Measurements from ENCODE around the gene ARHGAP10.

ARHGAP10 gene

GRCh38 chr4:148097801-148098200, 365.9 kb downstream of the ARHGAP10 start:
- DNase-seq = no peak
- no peak for TF ChIP-seq POLR2A (IDR thresholded peaks at IDR 0.05; ENCODE audit: low read length)
- no peak for TF ChIP-seq GATA1 (IDR thresholded peaks at IDR 0.05; ENCODE audit: low read depth, low read length)

- DNase-seq = no peak
- TF ChIP-seq POLR2A (IDR thresholded peaks at IDR 0.05; ENCODE audit: low read length) (no peak), GATA1 (IDR thresholded peaks at IDR 0.05; ENCODE audit: low read depth, low read length) (no peak)
Measured at GRCh38 chr4:148101235-148101634, 369.3 kb downstream of the ARHGAP10 start.

GRCh38 chr4:148101790-148102189, 369.9 kb downstream of the ARHGAP10 start:
- TF ChIP-seq GATA1 (IDR thresholded peaks at IDR 0.05; ENCODE audit: low read depth, low read length) (no peak), POLR2A (IDR thresholded peaks at IDR 0.05; ENCODE audit: low read length) (no peak)
- no peak for DNase-seq

- DNase-seq = no peak
- no peak for TF ChIP-seq POLR2A (IDR thresholded peaks at IDR 0.05; ENCODE audit: low read length)
- no peak for TF ChIP-seq GATA1 (IDR thresholded peaks at IDR 0.05; ENCODE audit: low read depth, low read length)
Measured at GRCh38 chr4:148103597-148104355, 371.9 kb downstream of the ARHGAP10 start.

- no peak for DNase-seq
- no peak for TF ChIP-seq GATA1 (IDR thresholded peaks at IDR 0.05; ENCODE audit: low read depth, low read length)
- TF ChIP-seq POLR2A (IDR thresholded peaks at IDR 0.05; ENCODE audit: low read length) = no peak
Measured at GRCh38 chr4:148108766-148109165, 376.9 kb downstream of the ARHGAP10 start.

GRCh38 chr4:148109216-148109615, 377.3 kb downstream of the ARHGAP10 start:
- no peak for DNase-seq
- no peak for TF ChIP-seq POLR2A (IDR thresholded peaks at IDR 0.05; ENCODE audit: low read length)
- TF ChIP-seq GATA1 (IDR thresholded peaks at IDR 0.05; ENCODE audit: low read depth, low read length) = no peak

- TF ChIP-seq GATA1 (IDR thresholded peaks at IDR 0.05; ENCODE audit: low read depth, low read length) (no peak), POLR2A (IDR thresholded peaks at IDR 0.05; ENCODE audit: low read length) (no peak)
- DNase-seq = no peak
Measured at GRCh38 chr4:148110169-148110568, 378.3 kb downstream of the ARHGAP10 start.

GRCh38 chr4:148112231-148112982, 380.5 kb downstream of the ARHGAP10 start:
- no peak for TF ChIP-seq GATA1 (IDR thresholded peaks at IDR 0.05; ENCODE audit: low read depth, low read length)
- TF ChIP-seq POLR2A (IDR thresholded peaks at IDR 0.05; ENCODE audit: low read length) = no peak
- DNase-seq = no peak

GRCh38 chr4:148114436-148114835, 382.5 kb downstream of the ARHGAP10 start:
- TF ChIP-seq GATA1 (IDR thresholded peaks at IDR 0.05; ENCODE audit: low read depth, low read length) (no peak), POLR2A (IDR thresholded peaks at IDR 0.05; ENCODE audit: low read length) (no peak)
- no peak for DNase-seq

GRCh38 chr4:148116264-148116663, 384.4 kb downstream of the ARHGAP10 start:
- DNase-seq = no peak
- TF ChIP-seq GATA1 (IDR thresholded peaks at IDR 0.05; ENCODE audit: low read depth, low read length) = no peak
- no peak for TF ChIP-seq POLR2A (IDR thresholded peaks at IDR 0.05; ENCODE audit: low read length)

GRCh38 chr4:148116969-148117368, 385.1 kb downstream of the ARHGAP10 start:
- no peak for DNase-seq
- TF ChIP-seq POLR2A (IDR thresholded peaks at IDR 0.05; ENCODE audit: low read length) = no peak
- no peak for TF ChIP-seq GATA1 (IDR thresholded peaks at IDR 0.05; ENCODE audit: low read depth, low read length)

- TF ChIP-seq GATA1 (IDR thresholded peaks at IDR 0.05; ENCODE audit: low read depth, low read length) (no peak), POLR2A (IDR thresholded peaks at IDR 0.05; ENCODE audit: low read length) (no peak)
- no peak for DNase-seq
Measured at GRCh38 chr4:148118179-148118578, 386.3 kb downstream of the ARHGAP10 start.

- TF ChIP-seq POLR2A (IDR thresholded peaks at IDR 0.05; ENCODE audit: low read length) (no peak), GATA1 (IDR thresholded peaks at IDR 0.05; ENCODE audit: low read depth, low read length) (no peak)
- no peak for DNase-seq
Measured at GRCh38 chr4:148118633-148119032, 386.7 kb downstream of the ARHGAP10 start.

GRCh38 chr4:148120216-148120615, 388.3 kb downstream of the ARHGAP10 start:
- DNase-seq = no peak
- TF ChIP-seq POLR2A (IDR thresholded peaks at IDR 0.05; ENCODE audit: low read length) = no peak
- TF ChIP-seq GATA1 (IDR thresholded peaks at IDR 0.05; ENCODE audit: low read depth, low read length) = no peak

Measured in erythroblast (primary cell).